Colonic mucosa (tissue), 4 donors: ENCODE results near the gene LCAT. TPM values are rescaled to one million over a fixed set of nuclear protein-coding genes. Genes with fewer than 3 reads are reported as not detected.

Experiments used
- DNase-seq: peaks from one replicate; pipeline ENCODE4 v3.0.0-alpha.2; 2020
- H3K27ac ChIP-seq: fragments of 200-600 bp; one replicate; pipeline ENCODE4 v1.8.0; 2021
- H3K27me3 ChIP-seq: fragments of 200-600 bp; one replicate; pipeline ENCODE4 v1.8.0; 2021
- H3K36me3 ChIP-seq: fragments of 200-600 bp; one replicate; pipeline ENCODE4 v1.8.0; 2021
- H3K4me1 ChIP-seq: fragments of 200-600 bp; one replicate; pipeline ENCODE4 v1.8.0; 2021; ENCODE audit warnings: mild to moderate bottlenecking
- H3K4me3 ChIP-seq: fragments of 200-600 bp; one replicate; pipeline ENCODE4 v1.8.0; 2021
- H3K9ac ChIP-seq, 2 donors: one replicate each; pipeline ENCODE4 v1.7.0; 2013; ENCODE audit warnings: control low read depth in 2 of 2, low read depth in 2 of 2, low read length in 2 of 2
- H3K9me3 ChIP-seq: fragments of 200-600 bp; one replicate; pipeline ENCODE4 v1.8.0; 2021
- CTCF ChIP-seq: fragments of 200-600 bp; IDR thresholded peaks from one replicate; pipeline ENCODE4 v1.8.0; 2022; ENCODE audit warnings: antibody characterized with exemption, mild to moderate bottlenecking
- intact Hi-C: fragments of 100-400 bp; cut with DNase I; formaldehyde crosslinking; loops from one replicate; pipeline ENCODE4 v1.14.1; 2022
- total RNA-seq, 2 donors: library from RNA; stranded (reverse); fragmentation: NEBNext Ultra II Directional in 1 of 2; extraction: Animal tissue kit (Norgen Biotek cat#: 25700) in 1 of 2; gene quantifications; one replicate each; pipeline ENCODE4 v1.2.1, GENCODE V29; 2021
- donor health status: healthy.
- donor health status: DM: no; HTN: no; CAD: no.
- donor health status: DM: no; HTN: no; CAD: no.

LCAT gene
- total RNA-seq, 2 donors from 2014 or later, result 3.4 to 3.6 TPM

- H3K36me3 ChIP-seq, result no peaks in the 10 kb centered on the region
- no peaks in the 10 kb centered on the region for H3K27me3 ChIP-seq
- intact Hi-C loops, result no loop called here
- no peak overlapping the region for H3K27ac ChIP-seq
- TF ChIP-seq CTCF, result no peak
- H3K9me3 ChIP-seq, result no peaks in the 10 kb centered on the region
- no peak overlapping the region for H3K4me3 ChIP-seq
- H3K9ac ChIP-seq, result no peak overlapping the region
- no peak for DNase-seq
- no peaks in the 10 kb centered on the region for H3K4me1 ChIP-seq
These were observed 9.9 kb upstream of the LCAT start for GRCh38 chr16:67953641-67954375.

- DNase-seq, result no peak
- Histone ChIP-seq H3K27ac (no peak overlapping the region), H3K27me3 (no peaks in the 10 kb centered on the region), H3K9ac (no peak overlapping the region), H3K36me3 (no peaks in the 10 kb centered on the region), H3K4me1 (no peaks in the 10 kb centered on the region), H3K4me3 (no peak overlapping the region), H3K9me3 (no peaks in the 10 kb centered on the region)
- no peak for TF ChIP-seq CTCF
- intact Hi-C loops, result no loop called here
These were observed 7.6 kb upstream of the LCAT start for GRCh38 chr16:67951485-67951884.

GRCh38 chr16:67950335-67950843 is 6.5 kb upstream of the LCAT start:
- Histone ChIP-seq H3K4me1 (no peaks in the 10 kb centered on the region), H3K9me3 (no peaks in the 10 kb centered on the region), H3K9ac (no peak overlapping the region), H3K27ac (no peak overlapping the region), H3K36me3 (peaks cover 4% of the 10 kb centered on the region), H3K4me3 (no peak overlapping the region), H3K27me3 (no peaks in the 10 kb centered on the region)
- DNase-seq, result no peak
- intact Hi-C loops, result no loop called here
- no peak for TF ChIP-seq CTCF

- no peak for TF ChIP-seq CTCF
- no peak overlapping the region for H3K9ac ChIP-seq
- no peak overlapping the region for H3K4me3 ChIP-seq
- H3K9me3 ChIP-seq, result no peaks in the 10 kb centered on the region
- no peaks in the 10 kb centered on the region for H3K4me1 ChIP-seq
- no peaks in the 10 kb centered on the region for H3K27me3 ChIP-seq
- no peak for DNase-seq
- H3K27ac ChIP-seq, result no peak overlapping the region
- intact Hi-C loops, result no loop called here
- peaks cover 4% of the 10 kb centered on the region for H3K36me3 ChIP-seq
These were observed 5.7 kb upstream of the LCAT start for GRCh38 chr16:67949645-67950044.

GRCh38 chr16:67948015-67948414 is 4.1 kb upstream of the LCAT start:
- peaks cover 4% of the 10 kb centered on the region for H3K36me3 ChIP-seq
- H3K27ac ChIP-seq, result no peak overlapping the region
- H3K9me3 ChIP-seq, result no peaks in the 10 kb centered on the region
- intact Hi-C loops, result no loop called here
- H3K9ac ChIP-seq, result no peak overlapping the region
- no peak overlapping the region for H3K4me3 ChIP-seq
- H3K4me1 ChIP-seq, result no peaks in the 10 kb centered on the region
- no peak for TF ChIP-seq CTCF
- no peaks in the 10 kb centered on the region for H3K27me3 ChIP-seq
- no peak for DNase-seq
